HL-60/S4 treated with phorbol 12-myristate 13-acetate at 8.2 ng/mL for 4 days and 3 days (cell line): ENCODE data around the gene KCNK4.
"Not testable (repeated sequence)": the region's sequence is repeated elsewhere in the genome, so short reads cannot be mapped to it uniquely, and the experiment has no call there.

Experiments used
- in situ Hi-C: fragments of 300-500 bp; cut with MboI; formaldehyde crosslinking; loops from 2 replicates; pipeline ENCODE4 v1.15.0; 2022; ENCODE audit warnings: low sequenced_read_pairs

Gene KCNK4

GRCh38 chr11:64304316-64305072 is 13.4 kb downstream of the KCNK4 start:
- in situ Hi-C loops: no loop called here

- in situ Hi-C loops: no loop called here
These were observed 14.1 kb downstream of the KCNK4 start, which contains the start of gene ESRRA for GRCh38 chr11:64305075-64305690. Gene ESRRA (plus strand): TSS chr11:64305524. CDS start chr11:64307180, 1,656 bp downstream.

- in situ Hi-C loops: no loop called here
These were observed 14.8 kb downstream of the KCNK4 start for GRCh38 chr11:64305691-64306562.

- in situ Hi-C loops: no loop called here
These were observed 15.4 kb downstream of the KCNK4 start for GRCh38 chr11:64306563-64306875.

- in situ Hi-C loops: no loop called here
These were observed 15.9 kb downstream of the KCNK4 start for GRCh38 chr11:64306876-64307622.

GRCh38 chr11:64307795-64308194 is 16.7 kb downstream of the KCNK4 start:
- in situ Hi-C loops: not testable (repeated sequence)

GRCh38 chr11:64312947-64313346 is 21.8 kb downstream of the KCNK4 start:
- in situ Hi-C loops: no loop called here

- in situ Hi-C loops: no loop called here
These were observed 22.5 kb downstream of the KCNK4 start for GRCh38 chr11:64313491-64314145.

- in situ Hi-C loops: no loop called here
These were observed 23.2 kb downstream of the KCNK4 start for GRCh38 chr11:64314146-64314804.

GRCh38 chr11:64314805-64315561 is 23.9 kb downstream of the KCNK4 start:
- in situ Hi-C loops: no loop called here

GRCh38 chr11:64315667-64316526 is 24.8 kb downstream of the KCNK4 start:
- in situ Hi-C loops: not testable (repeated sequence)

GRCh38 chr11:64316672-64317324 is 25.7 kb downstream of the KCNK4 start:
- in situ Hi-C loops: no loop called here

GRCh38 chr11:64317325-64317960 is 26.3 kb downstream of the KCNK4 start, which contains the start of gene TRMT112:
Gene TRMT112 (minus strand): TSS chr11:64317559. CDS start chr11:64317526, 33 bp downstream.
- in situ Hi-C loops: no loop called here

GRCh38 chr11:64317961-64318765 is 27.1 kb downstream of the KCNK4 start, which contains the start of gene PRDX5:
Gene PRDX5 (plus strand): TSS chr11:64318121. CDS start chr11:64318216, 95 bp downstream.
- in situ Hi-C loops: no loop called here

GRCh38 chr11:64318766-64319761 is 28.0 kb downstream of the KCNK4 start:
- in situ Hi-C loops: no loop called here
